RWPE2 (cell line): ENCODE measurements around the gene TMEM14C.

Experiments
- ATAC-seq: fragments of 200-7000 bp; cut with Tn5 transposase; 3 replicates; pipeline ENCODE4 v1.9.1; 2021; ENCODE audit warnings: low read depth
- DNase-seq: peaks from one replicate; pipeline ENCODE4 v3.0.0-alpha.2; 2020; ENCODE audit warnings: low spot score
- H3K27ac ChIP-seq: fragments of 450-650 bp; 2 replicates; pipeline ENCODE4 v1.5.1; 2017; ENCODE audit warnings: mild to moderate bottlenecking; ENCODE audit not compliant: poor library complexity, severe bottlenecking
- H3K27me3 ChIP-seq: fragments of 250-450 bp; sonication (Bioruptor Pico); 2 replicates; pipeline ENCODE4 v1.5.1; 2021; ENCODE audit warnings: mild to moderate bottlenecking, moderate library complexity; ENCODE audit not compliant: insufficient read depth, poor library complexity, severe bottlenecking
- H3K36me3 ChIP-seq: fragments of 250-450 bp; sonication (Bioruptor Pico); 2 replicates; pipeline ENCODE4 v1.5.1; 2020; ENCODE audit warnings: low read depth, mild to moderate bottlenecking, moderate library complexity
- H3K4me1 ChIP-seq: fragments of 250-450 bp; sonication (Bioruptor Pico); 2 replicates; pipeline ENCODE4 v1.5.1; 2021; ENCODE audit warnings: mild to moderate bottlenecking, moderate library complexity; ENCODE audit not compliant: insufficient read depth, poor library complexity, severe bottlenecking
- H3K4me3 ChIP-seq: fragments of 250-450 bp; sonication (Bioruptor Pico); 2 replicates; pipeline ENCODE4 v1.5.1; 2021; ENCODE audit warnings: mild to moderate bottlenecking, moderate library complexity; ENCODE audit not compliant: severe bottlenecking
- H3K9me3 ChIP-seq: fragments of 250-450 bp; sonication (Bioruptor Pico); 2 replicates; pipeline ENCODE4 v1.5.1; 2021; ENCODE audit warnings: mild to moderate bottlenecking, moderate library complexity; ENCODE audit not compliant: severe bottlenecking
- TF ChIP-seq, protein P1 (sequence below): fragments of 450-650 bp; IDR thresholded peaks from one replicate; pipeline ENCODE4 v1.5.1; 2017; ENCODE audit warnings: mild to moderate bottlenecking, moderate library complexity; ENCODE audit not compliant: poor library complexity, severe bottlenecking

Gene TMEM14C

DNA sequence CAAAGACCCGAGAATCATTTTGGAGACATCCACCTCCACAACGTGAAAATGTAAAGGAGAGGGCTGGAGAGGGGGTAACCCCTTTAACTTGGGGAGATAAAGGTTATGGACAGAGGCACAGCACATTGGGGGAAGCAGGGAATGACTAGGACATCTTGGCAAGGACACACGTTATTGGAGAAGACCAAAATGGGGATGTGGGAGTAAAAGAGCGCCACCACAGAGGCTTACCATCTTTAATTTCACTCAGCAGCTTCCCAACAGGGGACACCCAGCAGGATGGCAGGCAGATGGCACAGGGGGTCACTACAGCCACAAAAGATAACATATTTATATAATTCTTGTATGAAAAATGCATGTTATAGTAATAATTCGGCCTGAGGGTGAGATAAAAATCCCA is 38.3 kb upstream of the TMEM14C start:
- Histone ChIP-seq H3K36me3 (no peaks in the 10 kb centered on the region), H3K4me3 (no peak overlapping the region), H3K27me3 (no peaks in the 10 kb centered on the region), H3K4me1 (no peaks in the 10 kb centered on the region), H3K9me3 (no peaks in the 10 kb centered on the region), H3K27ac (no peak overlapping the region)
- ATAC-seq (no peak), DNase-seq (no peak)
- TF ChIP-seq, protein P1, sequence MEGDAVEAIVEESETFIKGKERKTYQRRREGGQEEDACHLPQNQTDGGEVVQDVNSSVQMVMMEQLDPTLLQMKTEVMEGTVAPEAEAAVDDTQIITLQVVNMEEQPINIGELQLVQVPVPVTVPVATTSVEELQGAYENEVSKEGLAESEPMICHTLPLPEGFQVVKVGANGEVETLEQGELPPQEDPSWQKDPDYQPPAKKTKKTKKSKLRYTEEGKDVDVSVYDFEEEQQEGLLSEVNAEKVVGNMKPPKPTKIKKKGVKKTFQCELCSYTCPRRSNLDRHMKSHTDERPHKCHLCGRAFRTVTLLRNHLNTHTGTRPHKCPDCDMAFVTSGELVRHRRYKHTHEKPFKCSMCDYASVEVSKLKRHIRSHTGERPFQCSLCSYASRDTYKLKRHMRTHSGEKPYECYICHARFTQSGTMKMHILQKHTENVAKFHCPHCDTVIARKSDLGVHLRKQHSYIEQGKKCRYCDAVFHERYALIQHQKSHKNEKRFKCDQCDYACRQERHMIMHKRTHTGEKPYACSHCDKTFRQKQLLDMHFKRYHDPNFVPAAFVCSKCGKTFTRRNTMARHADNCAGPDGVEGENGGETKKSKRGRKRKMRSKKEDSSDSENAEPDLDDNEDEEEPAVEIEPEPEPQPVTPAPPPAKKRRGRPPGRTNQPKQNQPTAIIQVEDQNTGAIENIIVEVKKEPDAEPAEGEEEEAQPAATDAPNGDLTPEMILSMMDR: no peak

DNA sequence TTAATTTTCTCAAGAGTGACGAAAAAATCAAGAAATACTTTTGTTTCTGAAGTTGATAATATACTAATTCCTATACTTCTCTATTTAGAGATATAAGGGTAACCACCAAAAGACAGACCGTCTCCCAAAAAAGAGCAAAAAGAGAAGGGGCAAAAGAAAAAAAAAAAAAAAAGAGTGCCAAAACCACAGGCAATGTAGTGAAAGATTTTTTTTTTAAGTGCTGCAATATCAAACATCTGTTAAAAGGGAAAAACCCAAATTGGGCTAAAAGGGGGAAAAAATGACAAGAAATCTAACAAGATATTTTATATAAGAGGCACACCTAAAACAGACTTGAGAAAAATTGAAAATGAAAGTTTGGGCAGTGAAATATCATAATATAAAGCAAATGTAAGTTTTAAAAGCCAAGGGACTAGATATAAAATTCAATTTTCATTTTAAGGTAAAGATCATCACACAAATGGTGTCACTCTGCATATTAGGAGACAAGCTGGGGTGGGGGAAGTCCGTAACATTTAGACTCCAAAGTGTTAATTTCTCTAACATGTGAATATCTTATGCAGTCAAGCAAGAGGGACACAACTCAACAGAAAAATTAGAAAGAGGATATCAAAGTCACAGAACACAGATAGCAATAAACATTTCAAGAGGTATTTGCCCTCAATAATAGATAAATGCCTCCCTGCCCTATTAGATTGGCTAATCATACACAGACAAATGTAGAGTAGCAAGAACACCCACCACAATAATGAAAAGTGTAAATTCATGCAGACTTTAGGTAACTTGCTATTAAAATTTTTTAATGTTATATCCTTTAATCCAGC is 37.6 kb upstream of the TMEM14C start:
- H3K4me1 ChIP-seq: no peaks in the 10 kb centered on the region
- H3K4me3 ChIP-seq: no peak overlapping the region
- ATAC-seq (no peak), DNase-seq (no peak)
- TF ChIP-seq, protein P1: no peak
- H3K27ac ChIP-seq: no peak overlapping the region
- H3K36me3 ChIP-seq: no peaks in the 10 kb centered on the region
- H3K27me3 ChIP-seq: no peaks in the 10 kb centered on the region
- no peaks in the 10 kb centered on the region for H3K9me3 ChIP-seq

DNA sequence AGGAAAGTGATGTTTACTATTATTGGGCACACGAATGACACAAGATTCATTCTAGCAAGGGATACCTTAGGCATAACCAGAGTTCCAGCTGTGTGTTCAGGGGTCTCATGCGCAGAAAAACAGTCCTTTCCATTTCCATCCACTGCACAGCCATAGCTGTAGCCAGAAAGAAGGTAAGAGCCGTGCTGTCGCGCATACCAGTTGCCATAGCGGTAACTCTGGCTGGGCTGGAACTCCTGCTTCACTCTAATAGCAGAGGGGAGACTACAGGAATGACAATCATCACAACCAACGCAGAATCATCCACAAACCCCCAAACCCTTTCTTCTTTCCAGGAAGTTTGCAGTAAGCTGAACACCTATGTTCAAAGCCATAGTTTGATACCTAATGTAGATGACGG is 36.0 kb upstream of the TMEM14C start:
- no peak overlapping the region for H3K27ac ChIP-seq

DNA sequence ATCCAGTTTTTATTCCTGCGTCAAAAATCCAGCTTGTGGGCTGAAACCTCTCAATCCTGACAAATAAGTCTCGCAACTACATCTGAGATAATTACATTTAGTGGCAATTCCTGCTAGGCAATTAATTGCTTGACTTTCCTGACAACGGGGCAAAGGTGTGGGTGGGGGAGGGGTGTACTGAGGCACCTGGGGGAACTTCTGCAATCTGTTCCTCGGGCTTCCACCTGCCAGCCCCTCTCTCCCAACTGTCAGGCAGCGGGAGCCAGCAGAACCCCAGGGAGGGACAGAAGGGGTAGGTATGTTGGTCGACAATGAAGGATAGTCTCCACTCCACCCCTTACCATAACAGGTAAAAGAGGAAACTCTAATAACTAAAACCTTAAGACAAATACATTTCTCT is 35.3 kb upstream of the TMEM14C start:
- Histone ChIP-seq H3K4me3 (no peak overlapping the region), H3K36me3 (peaks cover 2% of the 10 kb centered on the region; the same call in 1 of the 2 replicates), H3K4me1 (no peaks in the 10 kb centered on the region), H3K27ac (no peak overlapping the region), H3K27me3 (no peaks in the 10 kb centered on the region), H3K9me3 (no peaks in the 10 kb centered on the region)
- DNase-seq: no peak
- TF ChIP-seq, protein P1: no peak
- ATAC-seq: no peak

More for the DNA sequence above, 36.0 kb upstream of the TMEM14C start:
- Histone ChIP-seq H3K4me3 (no peak overlapping the region), H3K4me1 (no peaks in the 10 kb centered on the region), H3K27me3 (no peaks in the 10 kb centered on the region), H3K9me3 (no peaks in the 10 kb centered on the region), H3K36me3 (no peaks in the 10 kb centered on the region)
- no peak for ATAC-seq
- TF ChIP-seq, protein P1: no peak
- DNase-seq: no peak

DNA sequence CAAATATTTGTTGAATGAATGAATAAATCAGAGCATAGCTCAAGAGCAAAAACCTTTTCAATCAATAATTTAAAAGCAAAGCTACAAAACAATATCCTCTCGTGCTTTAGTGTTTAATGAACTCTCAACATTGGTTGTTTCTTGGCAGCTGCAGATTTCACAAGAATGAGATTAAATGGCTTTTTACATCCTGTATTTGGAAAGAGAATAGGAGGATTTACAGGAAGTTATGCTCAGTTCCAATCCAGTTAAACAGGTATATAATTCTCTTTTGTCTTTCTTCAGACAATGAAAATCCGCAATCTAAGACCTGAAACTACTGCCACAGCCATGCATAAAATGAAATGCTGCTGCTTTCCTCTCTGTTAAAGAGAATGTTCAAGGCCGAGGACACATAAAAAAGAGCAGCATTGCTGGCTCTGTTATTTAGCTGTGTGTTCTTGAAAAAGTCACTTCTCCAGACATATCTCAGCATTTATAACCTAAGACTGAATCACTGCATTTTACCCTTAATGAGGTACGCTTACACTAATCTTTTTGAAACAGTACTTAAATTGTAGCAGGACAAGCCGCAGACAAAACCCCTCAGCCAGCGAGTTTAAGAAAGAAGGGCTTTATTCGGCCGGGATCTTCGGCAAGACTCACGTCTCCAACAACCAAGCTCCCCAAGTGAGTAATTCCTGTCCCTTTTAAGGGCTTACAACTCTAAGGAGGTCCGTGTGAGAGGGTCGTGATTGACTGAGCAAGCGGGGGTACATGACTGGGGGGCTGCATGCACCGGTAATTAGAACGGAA is 32.0 kb upstream of the TMEM14C start:
- Histone ChIP-seq H3K4me1 (peaks cover 3% of the 10 kb centered on the region), H3K9me3 (peaks cover 2% of the 10 kb centered on the region), H3K36me3 (peaks cover 5% of the 10 kb centered on the region; the same call in 1 of the 2 replicates), H3K27ac (no peak overlapping the region), H3K27me3 (no peaks in the 10 kb centered on the region), H3K4me3 (no peak overlapping the region)
- TF ChIP-seq, protein P1: no peak
- DNase-seq: no peak
- ATAC-seq: no peak
